ENCODE data around the gene KIF19. TPM values are rescaled to one million over a fixed set of nuclear protein-coding genes. Genes with fewer than 3 reads are reported as not detected.

The KIF19 gene
- total and polyA plus RNA-seq, 2 of the 8 experiments (the other 6 are each of a cell fraction or from before 2014, with no cell fraction given), result 0.52 to 0.77 TPM

DNA sequence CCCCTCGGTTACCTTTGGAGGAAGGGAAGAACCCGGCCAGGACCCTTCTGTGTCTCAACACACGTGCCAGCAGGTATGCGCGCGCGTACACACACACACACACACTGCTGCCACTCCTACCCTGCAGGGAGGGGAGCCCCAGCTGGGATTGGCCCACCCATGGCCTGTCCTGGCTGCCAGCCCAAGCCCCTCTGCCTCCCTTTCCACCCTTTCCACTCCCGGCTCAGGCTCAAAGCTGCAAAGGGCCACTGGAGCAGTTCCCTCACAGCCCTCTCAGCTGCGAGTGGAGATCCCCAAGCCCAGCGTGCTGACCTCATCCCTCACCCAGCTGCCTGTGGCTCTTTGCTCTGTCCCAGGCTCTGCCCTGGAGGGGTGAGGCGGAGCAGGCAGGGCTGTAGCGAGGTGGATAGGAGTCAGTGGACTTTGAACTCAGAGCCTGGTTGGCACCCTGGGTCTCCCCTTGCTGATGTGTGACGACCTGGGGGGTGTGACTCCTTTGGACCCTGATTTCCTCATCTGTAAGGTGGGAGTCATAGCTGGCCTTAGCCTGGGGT lies 14.5 kb downstream of the KIF19 start:
- no peak overlapping the region for H3K4me2 ChIP-seq (ENCODE audit: insufficient read depth in 1 of 2, low read depth in 2 of 2, low read length in 2 of 2)
- no peak overlapping the region for H2BK120ac ChIP-seq (replicated peaks; ENCODE audit: low read depth, low read length)
- H3K23me2 ChIP-seq (ENCODE audit: low read depth, low read length), result no peaks in the 10 kb centered on the region
- no peak overlapping the region for H3K23ac ChIP-seq (ENCODE audit: insufficient read length)
- no peak overlapping the region for H3K9ac ChIP-seq (replicated peaks in 1 of 4; ENCODE audit: extremely low read depth in 1 of 4, low read depth in 3 of 4, low read length in 3 of 4)
- H4K91ac ChIP-seq (replicated peaks; ENCODE audit: insufficient read length, low read length), result peak overlapping the region; percentile 55
- no peak overlapping the region for H4K5ac ChIP-seq (ENCODE audit: insufficient read length, low read depth, low read length)
- H2BK5ac ChIP-seq (ENCODE audit: low read depth, low read length), result no peak overlapping the region
- no peak overlapping the region for H3K56ac ChIP-seq (replicated peaks; ENCODE audit: insufficient read length, low read depth, low read length)
- 0 out of 2 replicates have a peak overlapping the region, but pooled peaks have one; percentile 29 for H2BK15ac ChIP-seq (ENCODE audit: low read length)
- no peak overlapping the region for H2BK12ac ChIP-seq (ENCODE audit: low read depth, low read length)
- H3K4me1 ChIP-seq (replicated peaks in 1 of 4; ENCODE audit: control insufficient read depth in 3 of 4, insufficient read depth in 4 of 4, low read length in 3 of 4), result peaks cover 0 to 16% (median 9%) of the 10 kb centered on the region in 4 experiments; a peak in 5 of 7 replicates
- no peak overlapping the region for H3K27ac ChIP-seq (ENCODE audit: low read depth, low read length)
- no peaks in the 10 kb centered on the region for H3K79me1 ChIP-seq (ENCODE audit: low read depth, low read length)
- 90% methylated on average over 8 of the region's 13 CpGs; no CpG with 5 or more reads in 1 of the 2 experiments for WGBS, 2 experiments (ENCODE audit: extremely low coverage in 1 of 2, insufficient coverage in 1 of 2, insufficient read length in 1 of 2, insufficient replicate concordance in 2 of 2, low coverage in 1 of 2, low lambda C conversion rate in 2 of 2, missing lambda C conversion rate in 1 of 2)
- no peak overlapping the region for H2AK5ac ChIP-seq (ENCODE audit: low read depth, low read length)
- FAIRE-seq (no peak), DNase-seq (ENCODE audit: low read depth in 1 of 2, low spot score in 2 of 2) (no peak)
- H3K18ac ChIP-seq (ENCODE audit: extremely low read depth, low read length), result no peak overlapping the region
- no peaks in the 10 kb centered on the region for H3K79me2 ChIP-seq (ENCODE audit: control insufficient read depth in 1 of 2, insufficient read depth in 2 of 2, low read length in 2 of 2)
- no peaks in the 10 kb centered on the region; a peak in 1 of 7 replicates for H3K27me3 ChIP-seq (replicated peaks in 1 of 4; ENCODE audit: control insufficient read depth in 3 of 4, extremely low read depth in 1 of 4, insufficient read depth in 3 of 4, low read length in 3 of 4)
- H3K4me3 ChIP-seq (ENCODE audit: extremely low read depth in 1 of 4, insufficient read depth in 2 of 4, low read depth in 3 of 4, low read length in 4 of 4), result no peak overlapping the region
- no peaks in the 10 kb centered on the region for H4K20me1 ChIP-seq (replicated peaks in 1 of 2; ENCODE audit: control insufficient read depth in 1 of 2, insufficient read depth in 2 of 2, low read length in 2 of 2)
- POLR2A ChIA-PET (ENCODE audit: partially characterized antibody), result no interaction called here
- H3K9me3 ChIP-seq (ENCODE audit: insufficient read depth in 2 of 2, low read depth in 1 of 2, low read length in 1 of 2), result no peaks in the 10 kb centered on the region
- CTCF ChIA-PET (ENCODE audit: partially characterized antibody), result interaction anchor here (0.8 to 1.5 kb wide), 5 partner anchors 10 to 37 kb away, joined by 3 to 11 read pairs (median 3); no protein-coding TSS in a partner anchor
- no peak overlapping the region for H2AFZ ChIP-seq (ENCODE audit: low read length)
- H3K36me3 ChIP-seq (ENCODE audit: control insufficient read depth in 2 of 4, insufficient read depth in 4 of 4, low read length in 3 of 4), result no peaks in the 10 kb centered on the region
- no peak overlapping the region for H3K4ac ChIP-seq (replicated peaks; ENCODE audit: insufficient read length, low read depth, low read length)
- H2BK20ac ChIP-seq (ENCODE audit: low read length), result 0 out of 2 replicates have a peak overlapping the region, but pooled peaks have one; percentile 34
- H4K8ac ChIP-seq (ENCODE audit: extremely low read depth, insufficient read depth, low read length), result no peak overlapping the region; the same call in 1 of the 2 replicates
- no peak overlapping the region for H3K14ac ChIP-seq (ENCODE audit: insufficient read length)
- TF ChIP-seq BACH1 (IDR thresholded peaks at IDR 0.05; ENCODE audit: low read length) (no peak), RAD21 (IDR thresholded peaks at IDR 0.05 in 1 of 2, conservative IDR thresholded peaks at IDR 0.05 in 1 of 2; ENCODE audit: low read depth in 2 of 2, low read length in 2 of 2) (no peak)

Measured in H1 (cell line).